CD1c-positive myeloid dendritic cell (primary cell): ENCODE measurements around the gene TEX19.
"Not testable (repeated sequence)": the region's sequence is repeated elsewhere in the genome, so short reads cannot be mapped to it uniquely, and the experiment has no call there.

ENCODE experiments used
- DNase-seq: peaks from one replicate; pipeline ENCODE4 v3.0.0-alpha.2; 2016; ENCODE audit errors: extremely low spot score

TEX19 gene

GRCh38 chr17:82334622-82335394 lies 24.2 kb upstream of the TEX19 start:
- peak; percentile 38 for DNase-seq

GRCh38 chr17:82338858-82339633 lies 20.0 kb upstream of the TEX19 start:
- no peak for DNase-seq

GRCh38 chr17:82339634-82340580 lies 19.1 kb upstream of the TEX19 start:
- DNase-seq, result no peak

- DNase-seq, result no peak
These were observed 16.5 kb upstream of the TEX19 start for GRCh38 chr17:82342361-82343079.

GRCh38 chr17:82343560-82343959 lies 15.5 kb upstream of the TEX19 start:
- DNase-seq, result no peak

GRCh38 chr17:82344175-82344907 lies 14.7 kb upstream of the TEX19 start:
- DNase-seq, result no peak

- no peak for DNase-seq
These were observed 13.7 kb upstream of the TEX19 start for GRCh38 chr17:82345151-82345976.

- peak; percentile 28 for DNase-seq
These were observed 12.4 kb upstream of the TEX19 start for GRCh38 chr17:82346342-82347300.

GRCh38 chr17:82347994-82348393 lies 11.1 kb upstream of the TEX19 start:
- not testable (repeated sequence) for DNase-seq

GRCh38 chr17:82348434-82348833 lies 10.6 kb upstream of the TEX19 start:
- DNase-seq, result no peak

- no peak for DNase-seq
These were observed 10.2 kb upstream of the TEX19 start for GRCh38 chr17:82348866-82349265.

- DNase-seq, result no peak
These were observed 9.8 kb upstream of the TEX19 start for GRCh38 chr17:82349287-82349701.

- DNase-seq, result peak; percentile 30
These were observed 8.6 kb upstream of the TEX19 start for GRCh38 chr17:82350182-82351030.

GRCh38 chr17:82351254-82351712 lies 7.8 kb upstream of the TEX19 start:
- DNase-seq, result no peak

- peak; percentile 93 for DNase-seq
These were observed 7.1 kb upstream of the TEX19 start for GRCh38 chr17:82351713-82352488.

- no peak for DNase-seq
These were observed 5.6 kb upstream of the TEX19 start for GRCh38 chr17:82353484-82353883.
